Endodermal cell (in vitro differentiated cells): Measurements from ENCODE around the gene BCL11B. TPM values are rescaled to one million over a fixed set of nuclear protein-coding genes. Genes with fewer than 3 reads are reported as not detected.
A peak's percentile ranks its signal among the peaks of the same experiment; 100 is the strongest.

Experiments
- DNase-seq: peaks from one replicate; pipeline ENCODE4 v3.0.0-alpha.2; 2017
- H3K27ac ChIP-seq: 2 replicates; pipeline ENCODE4 v1.5.1; 2013; ENCODE audit warnings: mild to moderate bottlenecking, low read depth, low read length, moderate library complexity
- H3K27me3 ChIP-seq: 2 replicates; pipeline ENCODE4 v1.6.1; 2013; ENCODE audit warnings: mild to moderate bottlenecking, low read length, moderate library complexity; ENCODE audit not compliant: insufficient read depth, control insufficient read depth, poor library complexity, severe bottlenecking
- H3K36me3 ChIP-seq: 2 replicates; pipeline ENCODE4 v1.7.0; 2013; ENCODE audit warnings: mild to moderate bottlenecking, low read length, moderate library complexity; ENCODE audit not compliant: control insufficient read depth, insufficient read depth
- H3K4me1 ChIP-seq: one replicate; pipeline ENCODE4 v1.7.0; 2013; ENCODE audit warnings: low read length; ENCODE audit not compliant: control insufficient read depth, insufficient read depth
- H3K4me3 ChIP-seq: 2 replicates; pipeline ENCODE4 v1.5.1; 2013; ENCODE audit warnings: mild to moderate bottlenecking, low read length, moderate library complexity
- H3K9ac ChIP-seq: 2 replicates; pipeline ENCODE4 v1.6.1; 2013; ENCODE audit warnings: mild to moderate bottlenecking, low read length, moderate library complexity; ENCODE audit not compliant: poor library complexity, severe bottlenecking; ENCODE audit errors: extremely low read depth
- H3K9me3 ChIP-seq: 2 replicates; pipeline ENCODE4 v1.6.1; 2013; ENCODE audit warnings: mild to moderate bottlenecking, low read length, moderate library complexity; ENCODE audit not compliant: control insufficient read depth
- H3K27ac Mint-ChIP-seq: 2 replicates; pipeline ENCODE4 v1.8.0; 2020; ENCODE audit warnings: mixed read lengths
- H3K27me3 Mint-ChIP-seq: 2 replicates; pipeline ENCODE4 v1.8.0; 2021; ENCODE audit warnings: mild to moderate bottlenecking, mixed read lengths; ENCODE audit not compliant: insufficient read depth
- H3K36me3 Mint-ChIP-seq: 2 replicates; pipeline ENCODE4 v1.8.0; 2020; ENCODE audit warnings: low read depth, mixed read lengths
- H3K4me1 Mint-ChIP-seq: 2 replicates; pipeline ENCODE4 v1.8.0; 2020; ENCODE audit warnings: mixed read lengths
- H3K4me3 Mint-ChIP-seq: 2 replicates; pipeline ENCODE4 v1.8.0; 2020; ENCODE audit warnings: mild to moderate bottlenecking, moderate library complexity, mixed read lengths
- H3K9me3 Mint-ChIP-seq: 2 replicates; pipeline ENCODE4 v1.8.0; 2020; ENCODE audit warnings: mild to moderate bottlenecking, mixed read lengths
- WGBS, 2 experiments: methylation state at CpG; one replicate each; pipeline versions ENCODE4 v1.1.5 to v1.1.7; 2013; ENCODE audit warnings: missing lambda C conversion rate in 2 of 2, mixed read lengths in 1 of 2; ENCODE audit not compliant: insufficient coverage in 1 of 2, insufficient read length in 1 of 2; 5-methylcytosine and 5-hydroxymethylcytosine counted together
- total RNA-seq, 2 donors: library from RNA; stranded (reverse); fragmentation: NEBNext Ultra II Directional in 1 of 2; extraction: Animal tissue kit (Norgen Biotek cat#: 25700) in 1 of 2; gene quantifications; 2 replicates in 1 of 2; 3 replicates in 1 of 2; pipeline ENCODE4 v1.2.1, GENCODE V29; 2021
- TF ChIP-seq, protein P1 (sequence below): fragments of 200-600 bp; sonication (generic); conservative IDR thresholded peaks from 2 replicates; pipeline ENCODE4 v1.5.0; 2021; ENCODE audit warnings: antibody characterized with exemption, mild to moderate bottlenecking

Gene BCL11B
- total RNA-seq, 2 donors from 2014 or later: 5.7 to 6.0 TPM

DNA sequence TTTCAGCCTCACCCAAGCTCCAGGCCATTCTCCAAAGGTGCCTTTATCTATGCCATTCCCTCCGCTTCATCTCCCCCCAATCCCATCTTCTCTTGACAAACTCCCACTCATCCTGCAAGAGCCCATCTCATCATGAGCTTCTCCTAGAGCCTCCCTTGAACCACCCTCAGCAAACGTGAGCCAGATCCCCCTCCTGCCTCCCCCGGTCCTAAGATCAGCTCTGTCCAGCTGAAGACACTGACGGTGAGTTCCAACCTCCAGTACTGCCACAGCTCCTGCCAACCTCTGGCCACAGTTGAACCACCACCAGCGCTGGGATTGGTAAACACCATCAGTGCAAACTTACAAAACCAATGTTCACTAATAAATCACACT is 124.6 kb downstream of the BCL11B start:
- TF ChIP-seq, protein P1, sequence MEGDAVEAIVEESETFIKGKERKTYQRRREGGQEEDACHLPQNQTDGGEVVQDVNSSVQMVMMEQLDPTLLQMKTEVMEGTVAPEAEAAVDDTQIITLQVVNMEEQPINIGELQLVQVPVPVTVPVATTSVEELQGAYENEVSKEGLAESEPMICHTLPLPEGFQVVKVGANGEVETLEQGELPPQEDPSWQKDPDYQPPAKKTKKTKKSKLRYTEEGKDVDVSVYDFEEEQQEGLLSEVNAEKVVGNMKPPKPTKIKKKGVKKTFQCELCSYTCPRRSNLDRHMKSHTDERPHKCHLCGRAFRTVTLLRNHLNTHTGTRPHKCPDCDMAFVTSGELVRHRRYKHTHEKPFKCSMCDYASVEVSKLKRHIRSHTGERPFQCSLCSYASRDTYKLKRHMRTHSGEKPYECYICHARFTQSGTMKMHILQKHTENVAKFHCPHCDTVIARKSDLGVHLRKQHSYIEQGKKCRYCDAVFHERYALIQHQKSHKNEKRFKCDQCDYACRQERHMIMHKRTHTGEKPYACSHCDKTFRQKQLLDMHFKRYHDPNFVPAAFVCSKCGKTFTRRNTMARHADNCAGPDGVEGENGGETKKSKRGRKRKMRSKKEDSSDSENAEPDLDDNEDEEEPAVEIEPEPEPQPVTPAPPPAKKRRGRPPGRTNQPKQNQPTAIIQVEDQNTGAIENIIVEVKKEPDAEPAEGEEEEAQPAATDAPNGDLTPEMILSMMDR: no peak
- Mint-ChIP-seq H3K4me3 (no peak overlapping the region), H3K27me3 (no peaks in the 10 kb centered on the region), H3K4me1 (peaks cover 13% of the 10 kb centered on the region), H3K36me3 (no peaks in the 10 kb centered on the region), H3K27ac (no peak overlapping the region), H3K9me3 (no peaks in the 10 kb centered on the region)
- Histone ChIP-seq H3K4me1 (peaks cover 12% of the 10 kb centered on the region), H3K36me3 (no peaks in the 10 kb centered on the region), H3K27me3 (no peaks in the 10 kb centered on the region), H3K9ac (no peak overlapping the region), H3K4me3 (no peak overlapping the region), H3K27ac (no peak overlapping the region), H3K9me3 (no peaks in the 10 kb centered on the region)
- 90 to 91% methylated on average over 4 to 5 of the region's 5 CpGs for WGBS, 2 experiments
- DNase-seq: peak; percentile 13

DNA sequence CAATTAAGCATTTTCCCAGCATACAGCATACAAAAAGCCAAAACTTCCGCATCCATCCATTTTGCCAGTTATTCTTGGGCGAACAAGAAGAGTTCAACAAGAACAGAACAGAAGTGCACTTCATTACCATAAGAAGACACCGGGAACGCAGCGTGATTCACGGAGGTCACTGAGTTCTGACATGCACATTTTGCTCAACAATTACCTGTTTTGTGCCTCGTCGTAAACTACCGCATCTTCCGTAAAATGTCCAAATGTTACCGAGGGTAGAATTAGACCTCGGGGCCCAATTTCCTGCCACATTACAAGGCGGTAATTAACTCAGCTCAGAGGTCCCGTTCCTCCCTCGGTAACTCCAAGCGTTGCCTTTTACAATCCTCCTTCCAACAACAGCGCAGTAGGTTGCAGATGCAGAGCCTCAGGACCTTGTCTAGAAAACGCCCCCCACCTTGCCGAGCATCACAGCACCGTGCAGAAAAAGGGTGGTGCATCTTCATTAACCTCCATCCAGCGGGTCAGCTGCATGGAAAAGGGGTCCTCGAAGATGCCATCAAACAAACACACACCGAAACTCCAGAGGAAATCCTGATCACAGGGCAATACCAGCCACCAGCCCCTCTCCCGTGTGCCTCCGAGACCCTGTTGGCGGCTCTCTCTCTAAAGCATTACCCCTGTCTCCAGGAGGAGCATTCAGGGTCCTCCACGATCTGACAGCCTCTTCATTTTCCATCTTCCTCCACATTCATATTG is 125.2 kb downstream of the BCL11B start:
- peak; percentile 29 for DNase-seq
- H3K27me3 Mint-ChIP-seq: no peaks in the 10 kb centered on the region
- Histone ChIP-seq H3K9me3 (no peaks in the 10 kb centered on the region), H3K4me1 (peaks cover 12% of the 10 kb centered on the region), H3K4me3 (no peak overlapping the region), H3K36me3 (no peaks in the 10 kb centered on the region), H3K9ac (no peak overlapping the region), H3K27me3 (no peaks in the 10 kb centered on the region), H3K27ac (no peak overlapping the region)
- H3K9me3 Mint-ChIP-seq: no peaks in the 10 kb centered on the region
- no peak overlapping the region for H3K27ac Mint-ChIP-seq
- no peak overlapping the region for H3K4me3 Mint-ChIP-seq
- H3K36me3 Mint-ChIP-seq: no peaks in the 10 kb centered on the region
- peaks cover 18% of the 10 kb centered on the region for H3K4me1 Mint-ChIP-seq
- WGBS, 2 experiments: 92 to 93% methylated on average over 25 to 27 of the region's 27 CpGs
- TF ChIP-seq, protein P1: no peak

DNA sequence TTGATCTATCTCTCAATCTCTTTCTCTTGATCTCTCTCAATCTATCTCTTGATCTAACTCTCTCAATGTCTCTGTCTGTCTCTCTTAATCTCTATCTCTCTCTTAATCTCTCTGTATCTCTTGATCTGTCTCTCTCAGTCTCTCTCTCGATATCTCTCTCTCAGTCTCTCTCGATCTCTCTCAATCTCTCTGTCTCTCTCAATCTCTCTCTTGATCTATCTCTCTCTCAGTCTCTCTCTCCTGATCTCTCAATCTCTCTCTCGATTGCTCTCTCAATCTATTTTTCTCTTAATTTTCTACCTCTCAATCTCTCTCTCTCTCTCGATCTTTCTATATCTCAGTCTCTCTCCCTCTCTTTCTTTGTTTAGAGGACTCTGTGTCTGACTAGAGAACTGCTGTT is 126.7 kb downstream of the BCL11B start:
- no peak overlapping the region for H3K27ac ChIP-seq
- no peak overlapping the region for H3K4me3 ChIP-seq
- Mint-ChIP-seq H3K27me3 (no peaks in the 10 kb centered on the region), H3K4me1 (peaks cover 18% of the 10 kb centered on the region), H3K36me3 (no peaks in the 10 kb centered on the region), H3K9me3 (peaks cover 4% of the 10 kb centered on the region), H3K27ac (no peak overlapping the region), H3K4me3 (no peak overlapping the region)
- 93 to 97% methylated on average over 4 of the region's 4 CpGs for WGBS, 2 experiments
- no peaks in the 10 kb centered on the region for H3K27me3 ChIP-seq
- DNase-seq: no peak
- H3K36me3 ChIP-seq: no peaks in the 10 kb centered on the region
- TF ChIP-seq, protein P1: no peak
- peaks cover 12% of the 10 kb centered on the region for H3K4me1 ChIP-seq
- no peak overlapping the region for H3K9ac ChIP-seq
- no peaks in the 10 kb centered on the region for H3K9me3 ChIP-seq
